ENCODE measurements around the gene TWIST2.

TWIST2 gene

DNA sequence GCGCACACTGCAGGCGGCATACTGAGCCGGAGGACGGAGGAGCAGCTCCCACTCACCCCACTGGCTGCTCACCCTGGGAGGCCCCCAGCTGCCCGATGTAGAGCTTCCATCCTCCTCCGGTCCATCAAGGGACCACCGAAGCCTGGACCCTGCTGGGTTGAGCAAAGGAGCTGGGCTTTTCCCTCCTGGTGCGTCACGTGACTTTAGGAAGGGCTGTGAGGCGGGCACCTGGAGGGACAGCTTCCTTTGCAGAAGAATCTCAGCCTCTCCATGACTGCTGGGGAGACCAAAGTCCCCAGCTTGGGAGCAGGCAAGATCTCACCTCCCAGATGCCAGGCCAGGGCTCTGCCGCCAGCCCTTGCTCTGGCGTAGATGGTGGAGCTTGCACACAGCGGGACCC, 102.7 kb downstream of the TWIST2 start:
- H3K27me3 Mint-ChIP-seq (ENCODE audit: low read depth, poor library complexity), result peaks cover 10% of the 10 kb centered on the region
- H3K4me3 Mint-ChIP-seq, result no peak overlapping the region
- no peaks in the 10 kb centered on the region for H3K36me3 Mint-ChIP-seq (ENCODE audit: low read depth)
- no peak overlapping the region for H3K27ac Mint-ChIP-seq
- peaks cover 28% of the 10 kb centered on the region for H3K4me1 Mint-ChIP-seq
- no peak for TF ChIP-seq CTCF (IDR thresholded peaks at IDR 0.05)
- no peak for DNase-seq
- no peaks in the 10 kb centered on the region for H3K9me3 Mint-ChIP-seq

- H3K4me3 Mint-ChIP-seq, result no peak overlapping the region
- no peak for DNase-seq
These were observed 104.5 kb downstream of the TWIST2 start for GRCh38 chr2:238952261-238952919.

GRCh38 chr2:238954841-238955591, 107.1 kb downstream of the TWIST2 start:
- Mint-ChIP-seq H3K4me1 (peaks cover 26% of the 10 kb centered on the region), H3K36me3 (ENCODE audit: low read depth) (peaks cover 18% of the 10 kb centered on the region), H3K9me3 (peaks cover 33% of the 10 kb centered on the region), H3K27ac (peak overlapping the region; percentile 49), H3K27me3 (ENCODE audit: low read depth, poor library complexity) (peaks cover 5% of the 10 kb centered on the region), H3K4me3 (no peak overlapping the region)
- DNase-seq, result no peak
- TF ChIP-seq CTCF (IDR thresholded peaks at IDR 0.05), result no peak

More at GRCh38 chr2:238952261-238952919, 104.5 kb downstream of the TWIST2 start:
- H3K27me3 Mint-ChIP-seq (ENCODE audit: low read depth, poor library complexity), result peaks cover 10% of the 10 kb centered on the region
- H3K36me3 Mint-ChIP-seq (ENCODE audit: low read depth), result peaks cover 6% of the 10 kb centered on the region
- H3K27ac Mint-ChIP-seq, result no peak overlapping the region
- H3K4me1 Mint-ChIP-seq, result peaks cover 38% of the 10 kb centered on the region
- TF ChIP-seq CTCF (IDR thresholded peaks at IDR 0.05), result no peak
- peaks cover 8% of the 10 kb centered on the region for H3K9me3 Mint-ChIP-seq

- peaks cover 42% of the 10 kb centered on the region for H3K9me3 Mint-ChIP-seq
- peak overlapping the region; percentile 11 for H3K27ac Mint-ChIP-seq
- no peak overlapping the region for H3K4me3 Mint-ChIP-seq
- H3K4me1 Mint-ChIP-seq, result peaks cover 26% of the 10 kb centered on the region
- H3K27me3 Mint-ChIP-seq (ENCODE audit: low read depth, poor library complexity), result peaks cover 2% of the 10 kb centered on the region
- DNase-seq, result no peak
- TF ChIP-seq CTCF (IDR thresholded peaks at IDR 0.05), result no peak
- peaks cover 26% of the 10 kb centered on the region for H3K36me3 Mint-ChIP-seq (ENCODE audit: low read depth)
These were observed 108.0 kb downstream of the TWIST2 start for GRCh38 chr2:238955648-238956531.

- no peak for TF ChIP-seq CTCF (IDR thresholded peaks at IDR 0.05)
- Mint-ChIP-seq H3K4me1 (peaks cover 26% of the 10 kb centered on the region), H3K27ac (no peak overlapping the region), H3K27me3 (ENCODE audit: low read depth, poor library complexity) (peaks cover 2% of the 10 kb centered on the region), H3K9me3 (peaks cover 50% of the 10 kb centered on the region), H3K4me3 (no peak overlapping the region), H3K36me3 (ENCODE audit: low read depth) (peaks cover 34% of the 10 kb centered on the region)
- no peak for DNase-seq
These were observed 108.8 kb downstream of the TWIST2 start for GRCh38 chr2:238956676-238957075.
